ENCODE measurements around the gene SYNE1.
"Not testable (repeated sequence)": the region's sequence is repeated elsewhere in the genome, so short reads cannot be mapped to it uniquely, and the experiment has no call there.

- not testable (repeated sequence) for TF ChIP-seq EZH2phosphoT487 (conservative IDR thresholded peaks at IDR 0.05; ENCODE audit: low read length); CTCF (IDR thresholded peaks at IDR 0.05; ENCODE audit: insufficient read depth, low read length, poor library complexity, severe bottlenecking)
These were observed 9.6 kb upstream of the SYNE1 start for GRCh38 chr6:152646732-152647131.

Data from SU-DHL-6 (cell line).